NCI-H1694 treated with DMSO at 0.1 percent for 48 hours (cell line): ENCODE measurements around the gene FARP1.

ENCODE experiments used
- DNase-seq: peaks from one replicate; lab custom pipeline; 2025; lab: John Stamatoyannopoulos, UW

The FARP1 gene

DNA sequence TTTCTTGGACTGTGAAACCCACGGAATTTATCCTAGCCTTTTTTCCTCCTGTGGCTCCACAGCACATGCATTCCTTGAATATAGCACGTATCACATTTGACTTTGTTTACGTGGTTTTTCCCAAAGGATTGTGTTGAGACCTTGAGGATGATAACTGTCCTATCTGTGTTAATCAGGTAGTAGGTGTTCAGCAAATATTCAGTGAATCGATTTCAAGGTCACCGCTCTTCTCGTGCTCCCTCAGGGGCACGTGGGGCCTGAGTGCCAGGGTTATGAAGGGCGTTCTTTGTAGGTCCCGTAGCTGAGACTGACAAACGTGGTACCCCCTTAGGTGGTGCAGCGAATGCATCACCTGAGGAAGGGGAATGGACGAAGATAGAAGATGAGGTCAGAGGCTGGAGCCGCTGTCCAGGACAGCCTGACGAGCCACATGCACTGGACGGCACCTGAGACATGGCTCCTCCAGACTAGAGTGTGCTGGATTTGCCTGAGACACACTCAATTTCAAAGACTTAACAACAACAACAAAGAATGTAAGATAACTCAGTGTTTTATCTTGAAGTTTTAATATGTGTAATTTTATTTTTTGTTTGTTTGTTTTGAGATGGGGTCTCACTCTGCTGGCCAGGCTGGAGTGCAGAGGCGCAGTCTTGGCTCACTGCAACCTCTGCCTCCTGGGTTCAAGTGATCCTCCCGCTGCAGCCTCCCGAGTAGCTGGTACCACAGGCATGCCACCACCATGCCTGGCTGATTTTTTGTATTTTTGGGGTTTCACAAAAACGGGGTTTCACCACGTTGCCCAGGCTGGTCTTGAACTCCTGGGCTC lies 165.4 kb downstream of the FARP1 start:
- DNase-seq: no peak

DNA sequence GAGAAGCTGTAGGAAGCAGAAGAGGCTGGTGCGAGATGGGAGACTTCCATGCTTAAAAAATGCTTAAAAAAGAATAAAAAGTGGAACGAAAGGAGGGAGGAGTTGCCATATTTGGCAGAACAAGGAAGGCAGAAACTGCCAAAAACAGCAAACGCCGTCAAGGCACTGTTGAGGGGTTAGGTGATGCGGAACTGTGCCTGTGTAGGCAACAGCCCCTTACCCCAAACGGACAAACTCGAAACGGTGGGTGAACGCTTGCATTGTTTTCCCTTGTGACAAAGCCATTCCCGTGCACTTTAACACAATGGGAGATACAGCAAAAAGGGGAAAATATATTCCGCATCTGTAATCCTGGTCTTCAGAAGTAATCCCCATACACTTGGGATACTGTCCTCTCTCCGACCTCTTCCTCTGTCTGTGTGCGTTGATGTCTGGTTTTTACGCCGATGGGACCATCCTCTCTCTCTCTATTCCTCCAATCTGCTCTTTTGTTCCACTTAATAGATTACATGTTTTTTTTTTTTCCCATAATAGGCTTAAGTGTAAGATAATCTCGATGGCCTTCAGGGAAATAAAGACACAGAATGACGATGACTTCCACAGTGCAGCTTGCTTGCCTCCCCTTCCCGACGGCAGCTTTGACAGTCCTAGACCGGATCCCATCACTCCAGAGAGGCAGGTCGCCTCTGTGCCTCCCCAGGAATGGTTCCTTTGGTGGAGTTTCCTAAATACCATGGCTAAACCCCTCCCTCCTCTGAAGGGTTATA lies 166.9 kb downstream of the FARP1 start:
- no peak for DNase-seq

DNA sequence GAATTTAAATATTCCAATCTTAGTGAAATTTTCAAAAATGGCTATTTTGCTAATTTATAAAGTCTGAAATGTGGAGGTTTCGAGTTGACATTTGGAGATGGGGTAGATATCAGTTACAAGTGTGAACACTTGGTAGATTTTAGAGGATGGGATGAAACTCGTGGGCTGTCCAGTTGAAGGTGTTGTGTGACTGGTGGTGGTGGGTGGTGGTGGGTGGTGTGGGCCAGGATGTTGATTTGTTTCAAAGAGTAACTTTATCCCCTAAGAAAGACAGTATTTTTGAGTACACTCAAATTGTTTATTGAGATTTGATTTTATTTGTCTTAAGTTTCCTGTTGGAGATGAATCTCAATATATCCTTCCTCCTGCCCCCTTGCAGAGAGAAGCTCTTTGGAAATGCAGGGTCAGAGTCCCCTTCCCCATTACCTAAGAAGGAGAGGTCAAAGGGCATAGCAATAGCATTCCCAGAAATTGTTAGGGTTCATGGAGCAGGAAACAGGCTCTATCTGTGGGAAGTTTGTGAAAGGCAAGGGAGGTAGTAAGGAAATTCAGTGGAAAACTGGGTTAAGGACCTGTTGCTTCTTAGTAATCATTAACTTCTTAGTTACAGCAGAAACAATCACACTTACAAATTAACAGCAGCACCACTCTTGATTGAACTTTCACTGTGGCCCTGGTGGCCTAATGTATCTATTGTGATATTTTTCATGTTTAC lies 167.7 kb downstream of the FARP1 start:
- DNase-seq: no peak

DNA sequence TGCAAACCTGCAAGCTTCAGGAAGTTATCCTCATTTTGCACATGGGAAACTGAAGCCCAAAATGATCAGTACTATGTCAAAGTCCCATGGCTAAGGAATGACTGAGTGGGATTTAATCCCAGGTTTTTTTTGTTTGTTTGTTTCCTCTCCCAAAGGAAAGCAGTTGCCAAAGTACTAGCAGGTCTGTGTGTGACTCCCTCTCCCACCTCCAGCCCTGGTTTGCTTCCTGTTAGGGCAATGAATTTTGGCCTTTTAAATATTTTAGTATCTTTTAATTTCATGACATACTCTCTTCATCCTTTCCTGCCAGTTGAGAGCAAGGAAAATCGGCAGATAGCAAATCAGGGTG lies 168.3 kb downstream of the FARP1 start:
- no peak for DNase-seq

DNA sequence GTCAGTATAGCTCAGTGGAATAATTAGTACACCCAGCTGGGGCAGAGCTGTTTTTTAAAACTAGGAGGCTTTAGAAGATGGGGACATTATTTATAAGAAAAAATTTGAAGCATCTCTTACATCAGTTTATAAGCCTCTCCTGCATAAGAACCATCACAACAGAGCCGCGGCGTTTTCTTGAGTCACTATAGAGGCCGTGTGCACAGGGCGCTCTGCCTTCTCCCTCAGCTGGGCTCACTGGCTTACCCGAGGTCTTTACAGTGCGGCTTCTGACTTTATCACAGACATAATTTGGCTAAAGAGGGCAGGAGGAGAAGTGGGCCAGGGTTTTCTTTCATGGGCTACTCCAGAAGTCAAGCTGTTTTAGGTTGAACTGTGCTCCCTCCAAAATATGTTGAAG lies 169.7 kb downstream of the FARP1 start:
- no peak for DNase-seq

DNA sequence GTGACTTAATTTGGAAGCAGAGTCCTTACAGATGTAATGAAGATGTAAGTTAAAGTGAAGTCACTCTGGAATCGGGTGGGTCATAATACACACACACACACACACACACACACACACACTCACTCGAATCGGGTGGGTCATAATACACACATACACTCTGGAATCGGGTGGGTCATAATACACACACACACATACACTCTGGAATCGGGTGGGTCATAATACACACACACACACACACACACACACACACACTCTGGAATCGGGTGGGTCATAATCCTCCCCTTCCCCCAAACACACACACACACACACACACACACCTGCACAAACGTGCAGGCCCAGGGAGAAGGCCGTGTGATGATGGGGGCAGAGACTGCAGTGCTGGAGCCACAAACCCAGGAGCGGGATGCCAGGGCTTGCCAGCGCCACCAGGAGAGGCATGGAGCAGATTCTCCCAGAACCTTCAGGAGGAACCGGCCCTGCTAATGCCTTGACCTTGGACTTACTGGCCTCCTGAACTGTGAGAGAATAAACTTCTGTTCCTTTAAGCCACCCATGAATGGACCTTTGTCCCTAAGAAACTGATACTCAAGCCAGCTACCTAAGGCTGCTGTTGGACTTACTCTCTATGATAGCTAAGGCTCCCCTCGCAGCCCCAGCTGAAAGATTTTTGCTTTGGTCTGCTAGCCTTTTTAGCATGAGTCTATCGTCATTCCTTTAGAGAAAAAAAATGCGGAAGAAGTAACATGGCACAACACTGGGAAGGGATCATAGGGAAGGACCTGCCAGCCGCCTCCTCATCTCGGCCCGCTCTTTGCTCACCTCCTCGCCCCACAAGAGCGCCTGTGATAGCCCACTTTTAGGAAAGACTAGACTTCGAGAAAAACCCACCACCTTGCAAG lies 170.4 kb downstream of the FARP1 start:
- no peak for DNase-seq

DNA sequence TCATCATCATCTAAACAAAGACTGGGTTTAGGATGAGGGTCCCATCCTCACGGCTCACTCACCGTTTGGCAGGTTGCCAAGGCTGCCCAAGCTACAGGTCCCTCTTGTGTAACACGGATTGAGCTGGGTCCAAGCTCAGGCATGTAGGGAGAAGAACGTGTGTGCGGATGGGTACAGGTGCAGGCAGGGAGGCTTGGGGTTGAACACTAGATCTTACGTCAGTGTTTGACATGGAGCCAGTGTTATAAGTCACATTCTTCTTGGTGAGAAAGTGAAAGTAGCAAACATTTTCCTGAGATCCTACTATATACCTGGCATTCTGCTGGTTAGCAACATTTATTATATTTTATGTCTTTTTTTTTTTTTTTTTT lies 171.0 kb downstream of the FARP1 start:
- DNase-seq: no peak

DNA sequence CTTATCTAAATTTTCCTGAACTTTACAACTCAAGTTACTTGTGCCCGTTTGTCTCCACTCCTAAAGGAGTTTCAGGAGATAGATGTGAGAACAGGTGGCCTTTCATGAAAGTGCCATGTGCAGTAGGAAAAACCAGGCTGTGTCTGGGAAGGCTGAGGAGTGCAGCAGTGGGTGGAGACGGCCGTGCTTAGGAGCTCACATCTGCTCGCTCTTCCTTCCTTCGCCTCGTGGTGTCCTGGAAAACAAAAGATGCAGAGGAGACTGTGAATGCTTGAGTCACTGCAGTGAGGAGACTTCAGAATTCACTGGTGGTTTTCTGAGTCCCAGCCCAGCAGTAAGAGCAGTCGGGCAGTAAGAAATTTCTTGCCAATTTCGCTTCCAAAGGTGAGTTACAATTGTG lies 172.6 kb downstream of the FARP1 start:
- DNase-seq: no peak

DNA sequence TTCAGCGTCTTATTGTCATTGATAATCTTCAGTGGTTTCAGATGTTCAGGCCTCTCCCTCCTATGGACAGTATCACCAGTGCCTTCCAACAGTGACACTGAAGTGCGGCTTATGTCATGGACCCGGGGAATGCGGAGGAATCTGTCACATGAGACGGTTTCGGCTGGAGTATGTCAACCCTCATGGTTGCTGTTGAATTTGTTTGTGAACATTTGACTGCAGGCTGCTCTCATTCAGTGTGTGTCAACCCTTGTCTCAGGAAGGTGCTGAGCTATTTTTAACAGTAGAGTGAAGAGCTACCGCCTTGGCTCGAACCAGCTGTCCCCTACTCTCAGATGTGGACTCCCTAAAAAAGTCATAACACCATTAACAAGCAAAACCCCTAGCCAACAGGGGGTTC lies 173.0 kb downstream of the FARP1 start:
- no peak for DNase-seq

DNA sequence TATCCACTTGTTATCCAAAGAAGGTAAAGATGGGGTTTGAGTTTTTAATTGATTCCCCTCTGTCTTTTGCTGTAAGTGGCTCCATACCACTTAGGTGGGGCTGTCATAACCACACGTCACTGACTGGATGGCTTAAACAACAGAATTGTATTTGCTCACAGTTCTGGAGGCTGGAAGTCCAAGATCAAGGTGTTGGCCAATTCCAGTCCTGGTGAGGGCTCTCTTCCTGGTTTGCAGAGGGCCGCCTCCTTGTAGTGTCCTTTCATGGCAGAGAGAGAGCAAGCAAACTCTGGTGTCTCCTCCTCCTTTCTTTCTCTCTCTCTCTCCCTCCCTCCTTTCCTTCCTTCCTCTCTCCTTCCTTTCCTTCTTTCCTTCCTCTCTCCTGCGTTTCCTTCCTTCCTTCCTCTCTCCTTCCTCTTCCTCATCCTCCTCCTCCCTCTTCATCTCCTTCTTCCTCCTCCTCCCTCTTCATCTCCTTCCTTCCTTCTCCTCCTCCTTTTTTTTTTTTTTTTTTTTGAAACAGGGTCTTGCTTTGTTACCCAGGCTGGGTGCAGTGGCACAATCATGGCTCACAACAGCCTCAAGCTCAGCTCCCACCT lies 174.8 kb downstream of the FARP1 start:
- no peak for DNase-seq

DNA sequence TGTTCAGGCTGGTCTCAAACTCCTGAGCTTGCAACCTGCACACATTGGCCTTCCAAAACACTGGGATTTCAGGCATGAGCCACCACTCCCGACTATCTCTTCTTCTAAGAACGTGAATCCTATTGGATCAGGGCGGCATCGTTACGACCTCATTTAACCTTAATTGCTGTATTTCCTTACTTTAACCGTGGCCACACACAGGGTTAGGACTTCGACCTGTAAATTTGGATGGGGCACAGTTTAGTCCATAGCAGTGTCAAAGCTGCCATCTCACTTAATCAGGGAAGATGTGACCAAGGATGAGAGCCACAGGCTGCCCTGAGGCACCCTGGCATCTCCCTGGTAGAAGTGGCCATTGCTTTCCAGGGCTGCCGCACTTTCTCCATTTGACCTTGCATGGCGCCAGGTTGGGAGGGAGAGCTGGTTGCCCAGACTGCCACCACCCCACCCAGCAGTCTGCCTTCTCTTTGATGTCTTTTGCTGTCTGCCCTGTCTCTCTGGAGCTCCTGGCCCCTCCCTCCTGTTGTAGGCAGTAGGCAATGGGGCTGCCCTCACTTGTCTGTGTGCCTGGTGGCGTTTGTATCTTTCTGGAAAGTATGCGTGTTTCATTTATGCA lies 175.5 kb downstream of the FARP1 start:
- DNase-seq: no peak

DNA sequence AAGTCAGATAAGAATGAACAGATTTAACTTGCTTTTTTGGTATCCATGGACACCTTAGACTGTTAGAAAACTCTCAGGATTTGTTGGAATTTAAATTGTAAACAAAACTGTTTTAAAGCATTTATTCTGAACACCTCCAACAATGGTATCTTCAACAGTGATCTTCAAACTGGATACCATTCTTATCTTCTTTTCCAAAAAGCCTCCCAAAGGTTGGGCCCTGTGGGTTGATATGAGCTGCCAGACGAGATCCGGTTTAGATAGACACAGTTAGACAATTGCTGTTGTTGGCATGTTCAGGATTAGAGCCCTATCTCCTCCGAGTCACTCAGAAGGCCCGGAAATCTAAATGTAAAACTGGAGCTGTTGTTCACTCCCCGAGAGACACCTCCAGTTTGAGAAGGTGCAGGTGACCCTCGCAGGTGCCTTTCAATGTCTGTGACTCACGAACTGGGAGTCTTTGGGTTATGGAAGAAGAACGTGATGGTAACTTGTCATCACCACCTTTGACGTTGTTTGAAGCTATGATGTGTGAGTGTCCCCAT lies 177.7 kb downstream of the FARP1 start:
- no peak for DNase-seq

DNA sequence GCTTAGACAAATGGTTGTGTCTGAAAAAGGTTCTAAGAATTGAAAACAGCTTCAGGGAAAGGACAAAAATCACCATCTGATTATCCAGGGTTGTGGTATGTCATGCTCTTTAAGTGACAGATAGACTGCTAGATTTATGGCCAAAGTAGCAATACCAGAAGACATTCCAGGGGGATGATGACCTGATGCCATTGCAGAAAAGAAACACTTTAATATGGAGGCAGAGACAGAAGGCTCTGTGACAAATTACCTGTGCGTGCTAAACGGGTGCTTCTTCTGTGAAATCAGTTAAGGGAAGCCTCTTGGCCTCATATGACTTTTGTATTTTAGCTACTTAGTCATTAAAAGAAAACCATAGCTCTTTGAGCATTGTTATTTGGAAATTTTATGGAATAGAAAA lies 178.5 kb downstream of the FARP1 start:
- DNase-seq: no peak

DNA sequence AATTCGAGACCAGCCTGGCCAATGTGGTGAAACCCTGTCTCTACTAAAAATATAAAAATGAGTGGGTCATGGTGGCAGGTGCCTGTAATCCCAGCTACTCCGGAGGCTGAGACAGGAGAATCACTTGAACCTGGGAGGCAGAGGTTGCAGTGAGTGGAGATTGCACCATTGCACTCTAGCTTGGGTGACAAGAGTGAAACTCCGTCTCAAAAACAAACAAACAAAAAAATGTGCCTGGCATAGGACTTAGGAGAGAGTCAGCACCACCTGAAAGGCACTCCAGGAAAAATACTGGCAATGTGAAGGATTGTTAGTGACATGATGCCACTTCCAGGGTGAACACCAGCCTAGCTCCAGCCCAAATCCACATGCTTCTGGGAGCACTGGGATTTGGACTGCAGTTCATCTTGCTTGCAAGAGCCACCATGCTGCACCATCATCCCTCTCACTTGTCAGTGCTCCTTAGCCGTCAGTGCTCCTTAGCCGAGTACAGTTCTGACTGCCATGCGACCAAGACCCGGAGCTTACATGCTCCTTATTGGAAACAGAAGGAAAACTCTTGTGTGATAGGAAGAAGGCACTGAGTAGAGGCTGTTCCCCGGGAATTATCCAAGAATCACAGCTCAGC lies 179.3 kb downstream of the FARP1 start:
- no peak for DNase-seq

DNA sequence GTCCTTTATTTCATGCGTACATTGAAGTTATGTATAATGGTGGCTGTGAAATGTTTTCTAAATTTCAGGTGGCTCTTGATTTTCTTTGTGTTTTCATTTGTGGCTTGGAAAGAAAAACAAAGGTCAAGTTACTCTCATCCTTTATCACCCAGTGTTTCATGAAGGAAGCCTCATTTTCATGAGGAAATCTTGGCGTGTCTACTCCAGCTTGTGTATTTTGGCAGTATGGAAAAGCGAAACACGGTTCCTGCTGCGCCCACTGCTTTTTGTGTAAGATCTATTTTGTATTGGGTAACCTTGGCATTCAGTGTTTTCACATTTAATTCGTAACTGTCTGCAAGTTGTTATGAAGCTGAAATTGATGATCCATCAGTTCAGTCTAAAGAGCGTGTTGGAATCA lies 181.2 kb downstream of the FARP1 start:
- DNase-seq: no peak

DNA sequence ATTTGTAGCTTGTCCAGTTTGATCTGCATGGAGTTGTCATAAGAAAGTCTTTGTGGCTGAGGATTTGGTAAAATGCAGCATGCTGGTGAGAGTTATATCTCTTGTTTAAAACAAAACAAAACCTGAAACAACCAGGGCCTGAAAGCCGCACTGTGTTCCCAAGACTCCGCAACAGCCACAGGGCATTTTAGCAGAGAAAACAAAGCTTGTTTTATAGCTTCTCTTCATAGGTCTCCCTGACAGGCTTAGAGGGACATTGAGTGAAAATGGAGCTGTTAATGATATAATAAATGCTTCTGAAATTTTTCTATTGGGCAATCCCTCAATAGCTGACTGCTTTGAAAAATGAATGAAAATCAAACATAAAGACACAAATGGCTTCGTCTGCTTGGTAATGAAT lies 182.8 kb downstream of the FARP1 start:
- DNase-seq: no peak

DNA sequence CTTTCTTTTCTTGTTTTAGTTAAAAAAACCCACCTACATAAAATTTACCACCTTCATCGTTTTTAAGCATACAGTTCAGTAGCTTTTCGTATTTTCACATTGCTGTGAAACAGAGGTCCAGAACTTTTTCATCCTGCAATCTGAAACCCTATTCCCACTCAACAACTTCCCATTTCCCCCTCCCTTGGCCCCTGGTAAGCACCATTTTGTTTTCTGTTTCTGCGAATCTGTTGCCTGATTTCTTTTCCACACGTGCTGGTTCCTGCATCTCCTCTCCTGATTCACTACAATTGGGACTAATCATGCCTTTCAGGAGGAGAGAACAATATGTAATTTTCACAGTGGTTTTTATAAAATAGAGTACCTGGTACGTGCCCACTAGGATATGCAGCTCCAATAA lies 183.4 kb downstream of the FARP1 start:
- DNase-seq: no peak

DNA sequence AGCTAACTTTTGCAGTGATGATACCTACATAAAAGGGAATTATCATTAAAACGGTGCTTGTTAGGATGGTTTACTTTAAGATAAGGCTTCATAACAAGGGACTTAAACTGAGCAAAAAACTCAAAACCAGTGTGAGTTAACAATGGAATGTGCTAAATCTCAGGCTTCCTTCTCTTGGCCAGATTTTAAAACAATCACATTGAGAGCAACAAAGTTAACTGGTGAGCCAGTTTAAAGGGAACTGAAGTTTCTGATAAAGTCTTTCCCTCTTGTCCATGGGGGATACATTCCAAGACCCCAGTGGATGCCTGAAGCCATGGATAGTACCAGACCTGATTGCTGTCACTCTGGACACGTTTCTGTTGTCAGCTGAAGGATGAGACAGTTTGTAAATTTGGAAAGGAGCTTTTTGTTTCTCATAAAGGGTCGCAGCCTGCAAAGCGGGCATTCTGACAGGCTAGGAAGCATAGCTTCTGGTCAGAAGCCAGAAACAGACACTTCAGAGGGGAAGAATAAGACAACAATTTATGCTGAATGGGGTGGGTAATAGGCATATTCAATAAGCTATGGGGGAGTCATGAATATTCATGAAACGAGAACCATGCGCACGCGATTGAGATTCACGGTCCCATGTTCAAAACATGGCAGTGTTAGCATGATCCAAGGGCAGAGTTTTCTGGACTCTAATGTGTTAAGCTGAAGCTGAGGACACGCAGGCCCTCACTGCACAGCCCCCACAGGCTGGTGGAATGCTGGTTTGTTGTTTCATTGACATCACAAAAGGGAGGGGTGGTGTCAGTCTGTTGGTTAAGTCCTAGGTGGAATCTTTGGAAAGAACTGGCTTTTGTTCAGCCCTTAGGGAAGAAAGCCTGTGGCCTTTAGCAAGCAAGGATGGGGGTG lies 184.7 kb downstream of the FARP1 start:
- no peak for DNase-seq

DNA sequence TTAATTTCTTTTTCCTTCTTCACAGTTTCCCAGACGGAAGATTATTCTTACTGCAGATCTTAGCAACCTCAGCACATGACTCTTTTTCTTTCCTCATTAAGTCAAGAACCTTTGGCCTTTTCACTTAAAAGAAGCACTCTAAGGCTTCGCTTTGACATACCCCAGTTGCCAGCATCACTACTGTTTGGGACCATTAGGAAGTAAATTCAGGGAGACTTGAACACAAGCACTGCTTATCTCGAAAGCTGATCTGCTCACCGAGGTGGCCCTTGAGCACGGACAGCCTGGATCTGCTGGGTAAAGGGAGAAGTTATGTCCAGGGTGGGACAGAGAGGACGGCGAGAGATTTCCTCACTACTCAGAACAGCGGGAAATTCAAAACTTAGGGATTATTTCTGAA lies 185.6 kb downstream of the FARP1 start:
- no peak for DNase-seq
